K562 (cell line): Measurements from ENCODE around the gene ACAP3. TPM values are rescaled to one million over a fixed set of nuclear protein-coding genes. Genes with fewer than 3 reads are reported as not detected.
A peak's percentile ranks its signal among the peaks of the same experiment; 100 is the strongest.

ENCODE experiments used
- ATAC-seq: fragments of 200-7000 bp; cut with Tn5 transposase; 3 replicates; pipeline ENCODE4 v1.9.1; 2020; ENCODE audit warnings: moderate library complexity
- BruUV-seq: library from RNA; stranded (reverse); fragments of 400-500 nt; replicated peaks from 2 replicates; lab custom pipeline; 2021; lab: Mats Ljungman, UMichigan
- CTCF ChIA-PET: fragments of 300-600 bp; formaldehyde crosslinking; extraction: SDS; loops from one replicate; lab custom pipeline; 2021; ENCODE audit warnings: low intra/inter-chr PET ratio; lab: Yijun Ruan, JAX
- POLR2A ChIA-PET: fragments of 300-600, 350-650 bp; sonication (Branson Sonifier 250); formaldehyde crosslinking; extraction: SDS; loops from one replicate; lab custom pipeline; 2021; ENCODE audit warnings: antibody characterized with exemption, inconsistent platforms; lab: Yijun Ruan, JAX
- DNase-seq, 4 experiments: peaks; one replicate each; pipeline versions ENCODE4 v3.0.0 to v3.0.0-alpha.2; 2011 to 2018; ENCODE audit warnings: low spot score in 3 of 4, mixed read lengths in 3 of 4; ENCODE audit errors: extremely low read depth in 1 of 4
- FAIRE-seq: peaks from 2 replicates; lab custom pipeline; 2011; peaks lifted over from hg19 to GRCh38; lab: Jason Lieb, UNC
- H2AFZ ChIP-seq: 2 replicates; pipeline ENCODE4 v1.6.0; 2011; ENCODE audit warnings: low read depth, low read length, control low read depth, inconsistent platforms
- H3K27ac ChIP-seq: fragments of 200-600 bp; 3 replicates; pipeline ENCODE4 v1.8.0; 2011; ENCODE audit warnings: low read depth, mild to moderate bottlenecking, control low read depth, inconsistent platforms, low read length, moderate library complexity, mixed read lengths; ENCODE audit errors: extremely low read depth
- H3K27me3 ChIP-seq, 2 experiments: fragments of 300-600 bp in 1 of 2; 2 replicates in 1 of 2; 3 replicates in 1 of 2; pipeline versions ENCODE4 v1.6.0 to v1.8.0; 2011; ENCODE audit warnings: inconsistent platforms in 2 of 2, low read length in 2 of 2, mild to moderate bottlenecking in 1 of 2, mixed read lengths in 1 of 2, moderate library complexity in 1 of 2; ENCODE audit not compliant: control insufficient read depth in 2 of 2, insufficient read depth in 2 of 2
- H3K36me3 ChIP-seq: fragments of 300-600 bp; 3 replicates; pipeline ENCODE4 v1.8.0; 2011; ENCODE audit warnings: mild to moderate bottlenecking, low read length, inconsistent platforms; ENCODE audit not compliant: control insufficient read depth, insufficient read depth
- H3K4me1 ChIP-seq, 2 experiments: fragments of 200-600 bp in 1 of 2; replicated peaks in 1 of 2; 2 replicates in 1 of 2; 3 replicates in 1 of 2; pipeline versions ENCODE4 v1.5.1 to v1.8.0; 2011; ENCODE audit warnings: inconsistent platforms in 2 of 2, low read length in 2 of 2, mild to moderate bottlenecking in 1 of 2, mixed read lengths in 1 of 2, moderate library complexity in 1 of 2; ENCODE audit not compliant: control insufficient read depth in 2 of 2, insufficient read depth in 2 of 2
- H3K4me2 ChIP-seq: 2 replicates; pipeline ENCODE4 v1.6.1; 2011; ENCODE audit warnings: low read length, control low read depth, inconsistent platforms, mixed read lengths; ENCODE audit not compliant: insufficient read depth
- H3K4me3 ChIP-seq: fragments of 200-600 bp; sonication (generic), shearing (Covaris generic); 2 replicates; pipeline ENCODE4 v1.5.1; 2016; ENCODE audit warnings: control low read depth, inconsistent platforms
- H3K79me2 ChIP-seq: fragments of 200-600 bp; 3 replicates; pipeline ENCODE4 v1.8.0; 2011; ENCODE audit warnings: low read length, inconsistent platforms; ENCODE audit not compliant: control insufficient read depth, insufficient read depth
- H3K9ac ChIP-seq, 2 experiments: 2 replicates each; pipeline versions ENCODE4 v1.6.0 to v1.6.1; 2011; ENCODE audit warnings: low read depth in 2 of 2, low read length in 2 of 2, control low read depth in 1 of 2, inconsistent platforms in 1 of 2, mild to moderate bottlenecking in 1 of 2, mixed read lengths in 1 of 2; ENCODE audit not compliant: insufficient read depth in 1 of 2
- H3K9me1 ChIP-seq: one replicate; pipeline ENCODE4 v1.6.0; 2011; ENCODE audit warnings: inconsistent platforms, mild to moderate bottlenecking, low read length, moderate library complexity; ENCODE audit not compliant: control insufficient read depth, insufficient read depth
- H3K9me3 ChIP-seq: replicated peaks from 2 replicates; pipeline ENCODE4 v1.5.1; 2011; ENCODE audit warnings: low read depth, low read length, inconsistent platforms; ENCODE audit not compliant: control insufficient read depth, insufficient read depth
- H4K20me1 ChIP-seq: replicated peaks from 2 replicates; pipeline ENCODE4 v1.6.1; 2011; ENCODE audit warnings: low read length, inconsistent platforms, mixed read lengths; ENCODE audit not compliant: control insufficient read depth, insufficient read depth
- MLX ChIP-seq, 2 experiments: fragments of 450-650 bp in 1 of 2; sonication (generic) in 1 of 2; formaldehyde crosslinking; conservative IDR thresholded peaks; 2 replicates each; pipeline versions ENCODE4 v1.4.0 to v1.8.1; 2020 to 2022; ENCODE audit warnings: mild to moderate bottlenecking in 1 of 2, missing genetic modification reagents in 1 of 2
- ZNF134 ChIP-seq: fragments of 250-450 bp; sonication (Bioruptor Pico); conservative IDR thresholded peaks from 2 replicates; pipeline ENCODE4 v1.4.0; 2020
- ZNF263 ChIP-seq: sonication (generic); formaldehyde crosslinking; IDR thresholded peaks from 2 replicates; pipeline ENCODE4 v1.8.0; 2022; ENCODE audit warnings: mild to moderate bottlenecking, missing genetic modification reagents, borderline replicate concordance
- ZNF707 ChIP-seq: fragments of 250-450 bp; sonication (Bioruptor Pico); conservative IDR thresholded peaks from 2 replicates; pipeline ENCODE4 v1.8.0; 2022; ENCODE audit warnings: inconsistent platforms, mild to moderate bottlenecking, moderate library complexity
- WGBS: fragments of 100-300 bp; shearing (Covaris generic); methylation state at CpG from one replicate; pipeline ENCODE4 v1.1.6; 2016; ENCODE audit warnings: low coverage, mixed read lengths; ENCODE audit not compliant: insufficient coverage; ENCODE audit errors: missing lambda C conversion rate; 5-methylcytosine and 5-hydroxymethylcytosine counted together
- in situ Hi-C: fragments of 300-500 bp; cut with MboI; formaldehyde crosslinking; loops from 4 replicates; pipeline ENCODE4 v1.15.0; 2018; ENCODE audit warnings: inconsistent platforms, mixed read lengths
- intact Hi-C: fragments of 100-400 bp; cut with micrococcal nuclease; formaldehyde crosslinking; loops from 2 replicates; pipeline ENCODE4 v1.14.2; 2022
- polyA plus RNA-seq, 8 experiments: library from polyadenylated mRNA; depleted of rRNA in 4 of 8; stranded (reverse) in 5 of 8; unstranded in 3 of 8; fragments of >200 nt; fragmentation: Nextera tagmentation in 2 of 8; fragmentation: Illumina TruSeq in 1 of 8; extraction: Ambion mirVana in 2 of 8; extraction: Trizol in 1 of 8; gene quantifications; 2 replicates each; pipeline versions ENCODE4 v1.2.1 to v1.2.3, GENCODE V29; 2011 to 2014; ENCODE audit warnings: inconsistent platforms in 1 of 8, missing spikeins in 1 of 8
- total RNA-seq, 7 experiments: library from RNA; depleted of rRNA in 6 of 7; stranded (reverse); fragments of >200 nt in 6 of 7; fragmentation: Illumina TruSeq in 2 of 7; extraction: Trizol in 2 of 7; gene quantifications; 2 replicates each; pipeline versions ENCODE4 v1.2.1 to v1.2.3, GENCODE V29; 2011 to 2021; ENCODE audit warnings: low replicate concordance in 1 of 7
- TF ChIP-seq, protein P1 (sequence below), 3 experiments: fragments of 200-800 bp in 1 of 3; sonication (Bioruptor generic) in 1 of 3; sonication (generic) in 1 of 3; formaldehyde crosslinking in 1 of 3; IDR thresholded peaks; 2 replicates each; pipeline versions ENCODE4 v1.6.1 to v1.8.0; 2016 to 2022; ENCODE audit warnings: mild to moderate bottlenecking in 2 of 3, missing compliant biosample characterization in 2 of 3, missing genetic modification characterization in 2 of 3, missing genetic modification reagents in 1 of 3
- TF ChIP-seq, protein P2 (sequence below): fragments of 450-650 bp; IDR thresholded peaks from 2 replicates; pipeline ENCODE4 v1.6.1; 2016; ENCODE audit warnings: missing biosample characterization, missing genetic modification characterization

The ACAP3 gene
- total and polyA plus RNA-seq, 9 of the 15 experiments (the other 6 are each of a cell fraction or from before 2014, with no cell fraction given), result 0.01 to 49.0 (median 12.0) TPM

DNA sequence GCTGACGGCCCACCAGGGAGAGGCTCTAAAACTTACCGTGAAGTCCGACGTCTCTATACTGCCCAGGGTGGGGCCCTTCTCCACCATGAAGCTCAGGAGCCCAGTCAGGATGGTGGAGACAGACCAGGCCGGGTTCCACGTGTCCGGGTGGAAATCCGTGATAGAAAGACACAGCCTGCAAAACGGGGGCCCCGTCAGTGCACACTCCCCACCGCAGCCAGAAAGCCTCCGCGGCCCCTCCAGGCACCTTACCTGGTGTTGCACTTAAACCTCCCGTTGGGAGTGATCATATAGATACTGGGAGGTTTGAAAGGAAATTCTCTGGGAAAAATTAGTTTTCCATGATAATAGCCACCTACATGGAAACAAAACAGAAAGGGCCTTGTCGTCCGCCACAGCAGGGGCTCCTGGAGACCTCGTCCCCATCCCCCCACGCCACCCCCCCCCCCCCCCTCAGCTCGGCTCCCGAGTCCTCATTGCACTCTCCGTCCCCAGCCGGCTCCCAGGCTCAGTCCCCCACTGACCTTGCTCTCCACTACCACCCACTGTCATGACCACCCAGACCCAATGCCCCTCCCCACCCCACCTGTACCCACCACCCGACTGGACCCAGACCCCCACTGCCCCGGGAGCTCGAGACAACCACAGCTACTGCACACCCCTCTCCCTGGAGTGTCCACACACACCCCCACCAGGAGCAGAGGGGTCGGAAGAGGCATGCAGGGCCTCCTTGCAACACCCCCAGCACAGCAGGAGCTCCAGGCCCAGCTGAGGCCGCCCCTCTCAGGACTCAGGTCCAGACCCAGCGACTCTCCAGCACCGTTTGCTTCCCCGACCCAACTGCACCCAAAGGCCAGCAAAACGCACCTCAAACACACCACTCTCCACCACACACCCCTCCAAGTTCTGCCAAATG, 50.5 kb downstream of the ACAP3 start (continued):
- TF ChIP-seq, protein P1, sequence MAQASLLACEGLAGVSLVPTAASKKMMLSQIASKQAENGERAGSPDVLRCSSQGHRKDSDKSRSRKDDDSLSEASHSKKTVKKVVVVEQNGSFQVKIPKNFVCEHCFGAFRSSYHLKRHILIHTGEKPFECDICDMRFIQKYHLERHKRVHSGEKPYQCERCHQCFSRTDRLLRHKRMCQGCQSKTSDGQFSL (CRISPR knock-in tag; IDR thresholded peaks at IDR 0.05), result 0 out of 2 replicates have a peak, but pooled peaks have one; percentile 24
- TF ChIP-seq, protein P1 (tag; IDR thresholded peaks at IDR 0.05), result no peak

GRCh38 chr1:1255611-1256010, 52.1 kb downstream of the ACAP3 start:
- peaks cover 81% of the 10 kb centered on the region; the same call in 2 of the 3 replicates for H3K36me3 ChIP-seq
- no peak overlapping the region for H2AFZ ChIP-seq
- BruUV-seq, result no TSS peak
- intact Hi-C loops, result no loop called here
- H3K79me2 ChIP-seq, result peaks cover 3% of the 10 kb centered on the region; the same call in 2 of the 3 replicates
- H3K4me2 ChIP-seq, result no peak overlapping the region
- peaks cover 3% of the 10 kb centered on the region for H3K9me1 ChIP-seq
- 95% methylated on average over 7 of the region's 10 CpGs for WGBS
- H3K27me3 ChIP-seq, result no peaks in the 10 kb centered on the region
- ATAC-seq (no peak), DNase-seq (no peak), FAIRE-seq (no peak)
- H4K20me1 ChIP-seq, result peaks cover 1% of the 10 kb centered on the region; the same call in 1 of the 2 replicates
- POLR2A ChIA-PET, result interaction anchor here (0.7 to 1.7 kb wide), 6 partner anchors 8 to 176 kb away, joined by 3 to 4 read pairs (median 3); partner anchors contain the start of genes B3GALT6 and SDF4
- no peak overlapping the region; a peak in 1 of 4 replicates for H3K9ac ChIP-seq
- H3K4me1 ChIP-seq, result peaks cover 0 to 52% of the 10 kb centered on the region in 2 experiments; a peak in 2 of 5 replicates
- TF ChIP-seq ZNF263 (CRISPR knock-in tag), result no peak
- TF ChIP-seq, protein P2, sequence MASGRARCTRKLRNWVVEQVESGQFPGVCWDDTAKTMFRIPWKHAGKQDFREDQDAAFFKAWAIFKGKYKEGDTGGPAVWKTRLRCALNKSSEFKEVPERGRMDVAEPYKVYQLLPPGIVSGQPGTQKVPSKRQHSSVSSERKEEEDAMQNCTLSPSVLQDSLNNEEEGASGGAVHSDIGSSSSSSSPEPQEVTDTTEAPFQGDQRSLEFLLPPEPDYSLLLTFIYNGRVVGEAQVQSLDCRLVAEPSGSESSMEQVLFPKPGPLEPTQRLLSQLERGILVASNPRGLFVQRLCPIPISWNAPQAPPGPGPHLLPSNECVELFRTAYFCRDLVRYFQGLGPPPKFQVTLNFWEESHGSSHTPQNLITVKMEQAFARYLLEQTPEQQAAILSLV, result no peak
- TF ChIP-seq ZNF707 (CRISPR knock-in tag), result no peak
- no peak for TF ChIP-seq MLX (CRISPR knock-in tag; conservative IDR thresholded peaks at IDR 0.05)
- no peak for TF ChIP-seq ZNF134 (CRISPR knock-in tag)
- no peaks in the 10 kb centered on the region for H3K9me3 ChIP-seq
- in situ Hi-C loops, result no loop called here
- no peak overlapping the region for H3K27ac ChIP-seq
- CTCF ChIA-PET, result no interaction called here
- no peak overlapping the region for H3K4me3 ChIP-seq
